ENCODE measurements around the gene STPG3. TPM values are rescaled to one million over a fixed set of nuclear protein-coding genes. Genes with fewer than 3 reads are reported as not detected.

STPG3 gene
- total RNA-seq, 4 donors from 2014 or later, result not detected

GRCh38 chr9:137232101-137232500 lies 19.0 kb upstream of the STPG3 start:
- TF ChIP-seq POLR2AphosphoS5 (IDR thresholded peaks at IDR 0.05) (no peak), EP300 (IDR thresholded peaks at IDR 0.05) (no peak), POLR2A (IDR thresholded peaks at IDR 0.05) (no peak), CTCF (IDR thresholded peaks at IDR 0.05) (no peak)
- no peaks in the 10 kb centered on the region for H3K36me3 ChIP-seq
- peaks cover 79% of the 10 kb centered on the region for H3K27me3 ChIP-seq
- no peak for ATAC-seq
- H3K27ac ChIP-seq, result no peak overlapping the region
- H3K4me3 ChIP-seq, result no peak overlapping the region
- H3K9me3 ChIP-seq, result no peaks in the 10 kb centered on the region
- peaks cover 0 to 31% (median 17%) of the 10 kb centered on the region in 3 donors for H3K4me1 ChIP-seq
- WGBS, 2 donors (ENCODE audit: low coverage in 1 of 2), result 60% methylated on average over 2 of the region's 10 CpGs; no CpG with 5 or more reads in 1 of the 2 donors

GRCh38 chr9:137232510-137232909 lies 18.6 kb upstream of the STPG3 start:
- 75% methylated on average over 10 of the region's 24 CpGs; no CpG with 5 or more reads in 1 of the 2 donors for WGBS, 2 donors (ENCODE audit: low coverage in 1 of 2)
- Histone ChIP-seq H3K27ac (no peak overlapping the region), H3K4me3 (no peak overlapping the region), H3K27me3 (peaks cover 75% of the 10 kb centered on the region), H3K36me3 (no peaks in the 10 kb centered on the region), H3K9me3 (no peaks in the 10 kb centered on the region), H3K4me1 (peaks cover 0 to 31% (median 15%) of the 10 kb centered on the region in 3 donors)
- TF ChIP-seq EP300 (IDR thresholded peaks at IDR 0.05) (no peak), POLR2AphosphoS5 (IDR thresholded peaks at IDR 0.05) (no peak), CTCF (IDR thresholded peaks at IDR 0.05) (no peak), POLR2A (IDR thresholded peaks at IDR 0.05) (no peak)
- no peak for ATAC-seq

GRCh38 chr9:137233143-137233980 lies 17.7 kb upstream of the STPG3 start:
- Histone ChIP-seq H3K27me3 (peaks cover 66% of the 10 kb centered on the region), H3K27ac (no peak overlapping the region), H3K36me3 (no peaks in the 10 kb centered on the region), H3K4me3 (no peak overlapping the region), H3K9me3 (no peaks in the 10 kb centered on the region), H3K4me1 (peaks cover 0 to 32% (median 15%) of the 10 kb centered on the region in 3 donors)
- 60 to 100% methylated on average over 1 of the region's 40 CpGs for WGBS, 2 donors (ENCODE audit: low coverage in 1 of 2)
- ATAC-seq, result no peak
- no peak for TF ChIP-seq POLR2AphosphoS5 (IDR thresholded peaks at IDR 0.05)
- TF ChIP-seq EP300 (IDR thresholded peaks at IDR 0.05), result no peak
- no peak for TF ChIP-seq CTCF (IDR thresholded peaks at IDR 0.05)
- no peak for TF ChIP-seq POLR2A (IDR thresholded peaks at IDR 0.05)

GRCh38 chr9:137234055-137234697 lies 16.9 kb upstream of the STPG3 start:
- WGBS, 2 donors (ENCODE audit: low coverage in 1 of 2), result no CpG with 5 or more reads among the region's 40 CpGs
- Histone ChIP-seq H3K27me3 (peaks cover 58% of the 10 kb centered on the region), H3K27ac (no peak overlapping the region), H3K4me1 (peaks cover 0 to 40% (median 23%) of the 10 kb centered on the region in 3 donors), H3K9me3 (no peaks in the 10 kb centered on the region), H3K36me3 (no peaks in the 10 kb centered on the region), H3K4me3 (no peak overlapping the region)
- TF ChIP-seq CTCF (IDR thresholded peaks at IDR 0.05) (no peak), POLR2A (IDR thresholded peaks at IDR 0.05) (no peak), EP300 (IDR thresholded peaks at IDR 0.05) (no peak), POLR2AphosphoS5 (IDR thresholded peaks at IDR 0.05) (no peak)
- no peak for ATAC-seq
